Measurements from ENCODE around the gene TBX18.

TBX18 gene

DNA sequence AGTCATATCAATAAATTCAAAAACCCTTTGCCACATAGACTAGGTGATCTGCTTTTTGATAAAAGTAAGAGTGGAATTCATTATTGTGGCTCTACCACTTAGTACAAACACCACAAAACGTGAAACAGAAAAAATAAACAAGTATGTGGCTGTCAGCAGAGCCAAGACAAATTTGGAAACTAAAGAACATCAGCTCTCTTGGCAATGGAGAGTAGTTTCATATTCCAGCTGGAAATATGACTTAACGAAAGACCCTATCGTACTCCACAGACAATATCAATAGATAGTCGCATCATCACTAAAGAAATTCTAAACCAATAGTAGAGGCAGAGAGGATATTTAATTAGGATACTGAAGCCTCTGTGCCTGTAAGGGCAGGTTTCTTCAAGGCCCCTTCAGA, 20.8 kb downstream of the TBX18 start:
- no peak for DNase-seq

DNA sequence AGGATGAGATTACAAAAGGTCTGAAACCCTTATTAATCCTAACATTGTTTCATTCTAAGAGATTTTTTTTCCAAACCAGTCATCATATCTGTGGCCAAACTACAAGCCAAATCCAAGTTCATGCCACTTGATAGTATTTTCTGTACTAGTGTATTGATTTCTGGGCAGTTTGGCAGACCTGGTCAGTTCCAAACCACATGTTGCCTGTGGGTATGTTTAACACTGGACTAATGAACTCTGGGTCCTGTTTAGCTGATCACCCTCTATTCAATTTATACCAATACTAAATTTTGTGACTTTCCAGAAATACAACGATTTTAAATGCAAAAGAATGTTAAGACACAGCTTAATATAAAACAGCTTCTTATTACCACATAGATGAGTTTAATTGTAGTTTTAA, 24.0 kb downstream of the TBX18 start:
- no peak for DNase-seq

DNA sequence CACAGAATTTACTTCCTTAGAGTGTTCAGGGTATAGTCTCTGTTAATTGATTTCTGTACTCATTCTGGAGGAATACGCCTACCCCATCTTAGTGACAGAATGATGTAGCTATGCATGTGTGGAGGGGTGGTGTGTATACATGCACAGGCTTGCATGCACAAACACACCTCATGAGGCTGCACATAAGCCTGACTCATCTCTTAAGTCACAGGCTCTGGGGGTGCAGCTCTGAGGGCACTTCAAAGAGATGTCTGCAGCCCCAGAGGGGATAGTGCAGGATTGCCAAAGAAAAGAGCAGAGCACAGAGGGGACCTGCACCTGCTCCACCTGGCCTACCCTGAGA, 24.6 kb downstream of the TBX18 start:
- DNase-seq: no peak

DNA sequence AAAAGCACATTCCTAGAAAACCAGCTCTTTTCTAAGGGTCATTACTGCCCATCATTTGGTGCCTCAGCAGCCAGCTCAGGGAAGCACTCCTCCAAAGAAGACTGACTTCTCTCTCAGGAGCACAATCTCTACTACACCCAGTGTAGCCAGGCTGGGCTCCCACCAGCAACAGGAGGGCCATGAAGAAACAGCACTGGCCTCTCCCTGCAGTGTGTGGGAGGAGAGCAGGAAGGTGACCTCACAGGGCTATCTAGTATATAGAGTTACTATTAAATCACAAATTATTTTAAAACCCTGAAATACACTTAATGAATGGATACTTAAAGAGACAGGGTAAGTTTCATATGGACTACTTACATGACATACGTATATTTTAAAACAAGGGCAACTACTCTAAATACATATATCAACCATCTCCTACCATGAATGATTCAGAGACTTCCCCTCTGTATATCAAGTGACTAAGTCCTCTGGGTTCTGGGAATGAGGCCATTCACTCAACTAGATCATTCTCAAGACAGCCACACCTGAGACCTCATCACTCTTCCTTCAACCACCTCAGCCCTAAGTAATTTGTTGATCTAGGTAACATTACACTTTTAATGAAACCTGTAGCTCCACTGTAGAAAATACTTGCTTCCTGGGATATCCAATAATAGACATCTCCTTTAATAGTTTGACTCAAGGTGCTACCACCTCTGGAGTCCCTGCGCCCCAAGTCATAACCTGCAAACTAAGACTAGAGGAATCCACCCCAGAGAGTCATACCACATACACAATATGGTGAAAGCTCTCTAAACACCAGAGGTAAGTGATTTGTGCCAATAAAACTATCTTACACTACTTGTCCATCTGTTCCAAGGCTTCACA, 25.2 kb downstream of the TBX18 start:
- no peak for DNase-seq

DNA sequence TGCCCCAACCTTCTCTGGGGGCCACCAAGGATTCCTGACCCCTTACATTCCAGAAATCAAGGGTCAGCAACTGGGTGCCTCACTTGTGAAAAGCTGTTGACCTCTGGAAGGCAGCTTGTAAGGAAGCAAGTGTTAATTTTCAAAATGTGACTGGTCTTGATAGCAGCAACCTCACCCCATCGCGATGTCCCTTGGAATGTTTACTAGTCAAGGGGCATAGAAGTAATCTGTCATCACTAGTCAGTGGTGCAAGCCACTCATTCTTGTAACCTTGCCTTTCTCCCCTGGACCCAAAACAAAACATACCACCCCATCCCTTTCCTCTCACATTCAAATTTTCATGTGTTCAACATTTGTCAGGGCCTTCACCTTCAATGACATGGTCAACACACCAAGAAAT, 30.5 kb downstream of the TBX18 start:
- DNase-seq: no peak

DNA sequence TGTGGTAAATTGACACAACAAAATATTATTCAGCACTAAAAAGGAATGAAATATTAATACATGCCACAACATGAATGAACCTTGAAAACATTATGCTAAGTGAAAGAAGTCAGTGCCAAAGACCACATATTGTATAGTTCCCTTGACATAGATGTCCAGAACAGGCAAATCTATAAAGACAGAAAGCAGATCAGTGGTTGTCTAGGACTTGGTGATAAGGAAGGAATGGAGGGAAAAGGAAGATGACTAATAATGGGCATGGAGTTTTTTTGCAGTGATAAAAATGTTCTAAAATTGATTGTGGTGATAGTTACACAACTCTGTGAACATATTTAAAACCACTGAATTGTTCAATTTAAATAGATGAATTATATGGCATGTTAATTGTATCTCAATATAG, 32.5 kb downstream of the TBX18 start:
- DNase-seq: no peak

DNA sequence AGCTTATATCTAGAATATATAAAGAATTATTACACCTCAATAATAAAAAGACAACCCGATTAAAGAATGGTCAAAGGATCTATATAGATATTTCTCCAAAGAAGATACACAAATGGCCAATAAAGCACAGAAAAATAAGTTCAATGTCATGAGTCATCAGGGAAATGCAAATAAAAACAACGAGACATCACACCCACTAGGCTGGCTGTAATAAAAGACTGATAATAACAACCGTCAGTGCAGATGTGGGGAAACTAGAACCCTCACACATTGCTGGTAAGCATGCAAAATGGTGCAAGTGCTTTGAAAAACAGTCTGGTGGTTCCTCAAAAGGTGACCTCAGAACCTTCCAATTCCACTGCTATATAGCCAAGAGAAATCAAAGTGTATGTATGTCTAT, 33.0 kb downstream of the TBX18 start:
- DNase-seq: no peak

DNA sequence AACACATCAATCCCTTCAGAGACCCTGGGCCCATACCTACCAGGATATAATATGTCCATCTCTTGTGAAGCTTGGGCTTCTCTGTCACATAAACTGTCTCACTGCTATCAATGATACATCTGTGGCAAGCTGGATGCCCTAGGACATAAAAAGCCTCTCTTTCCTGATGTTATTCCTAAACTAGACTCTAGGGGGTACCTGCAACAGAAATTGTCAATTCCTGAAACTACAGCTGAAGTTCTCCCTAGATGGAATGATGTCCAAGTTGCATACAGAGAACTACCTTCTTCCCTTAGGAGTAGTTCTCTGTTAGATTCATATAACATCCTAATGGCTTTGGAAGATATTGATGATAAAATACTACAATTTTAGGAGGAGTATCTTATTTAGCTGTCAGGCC, 35.8 kb downstream of the TBX18 start:
- no peak for DNase-seq

DNA sequence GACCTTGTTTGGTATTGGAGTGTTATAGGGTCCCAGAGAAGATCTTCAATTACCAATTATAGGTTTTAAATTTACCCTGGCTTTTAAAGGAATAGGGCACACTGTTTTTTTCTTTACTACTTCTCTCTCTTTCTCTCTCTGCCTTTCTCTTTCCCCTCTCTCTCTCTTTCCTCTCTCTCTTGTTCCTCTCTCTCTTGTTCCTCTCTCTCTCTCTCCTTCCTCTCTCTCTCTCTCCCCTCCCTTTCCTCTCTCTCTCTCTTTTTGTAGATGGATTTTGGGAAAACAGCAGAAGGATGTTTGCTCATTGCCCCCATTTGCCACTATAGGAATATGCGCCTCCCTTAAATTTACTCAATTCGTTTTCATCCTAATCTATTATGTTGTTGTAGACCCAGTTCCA, 45.2 kb downstream of the TBX18 start:
- DNase-seq: no peak

DNA sequence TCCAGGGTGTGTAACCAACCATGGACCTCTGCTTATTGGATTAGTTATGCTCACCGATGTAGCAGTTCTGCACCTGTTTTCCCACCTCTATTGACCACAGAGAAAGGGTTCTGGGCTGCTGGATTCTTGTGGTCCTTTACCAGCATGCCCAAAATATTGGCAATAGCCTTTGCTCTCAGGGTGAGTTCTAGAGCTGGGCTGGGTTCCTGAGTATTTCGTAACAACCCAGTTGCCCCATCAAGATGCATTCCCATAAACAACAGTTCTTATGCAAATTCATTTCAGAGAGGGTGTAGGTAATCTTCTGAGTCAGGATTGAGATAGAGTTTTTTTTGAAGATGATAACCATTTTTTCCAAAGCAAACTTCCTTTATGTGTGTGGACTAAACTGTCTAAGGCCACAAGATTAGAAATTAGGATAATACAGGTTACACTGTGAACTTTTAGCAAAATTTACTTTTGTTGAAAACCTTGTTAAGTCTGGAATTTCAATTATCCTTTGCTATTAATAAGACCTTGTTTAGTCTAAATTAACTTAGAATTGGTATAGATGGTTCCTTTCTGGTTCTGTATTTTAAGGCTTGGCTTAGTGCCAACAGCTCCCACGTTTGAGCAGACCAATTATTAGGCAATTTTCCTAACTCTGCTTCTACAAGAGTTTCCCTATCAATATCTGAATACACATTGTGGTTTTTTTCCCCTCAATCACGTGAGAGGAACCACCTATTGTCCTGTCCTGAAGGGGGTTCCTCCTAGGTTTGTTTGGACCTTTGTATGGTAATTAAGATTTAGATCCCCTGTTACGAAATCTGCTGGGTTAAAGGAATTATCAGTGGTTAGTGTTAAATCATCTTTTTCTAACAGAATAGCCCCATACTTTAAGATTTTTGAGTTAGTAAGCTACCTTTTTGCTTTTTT, 46.1 kb downstream of the TBX18 start:
- no peak for DNase-seq

DNA sequence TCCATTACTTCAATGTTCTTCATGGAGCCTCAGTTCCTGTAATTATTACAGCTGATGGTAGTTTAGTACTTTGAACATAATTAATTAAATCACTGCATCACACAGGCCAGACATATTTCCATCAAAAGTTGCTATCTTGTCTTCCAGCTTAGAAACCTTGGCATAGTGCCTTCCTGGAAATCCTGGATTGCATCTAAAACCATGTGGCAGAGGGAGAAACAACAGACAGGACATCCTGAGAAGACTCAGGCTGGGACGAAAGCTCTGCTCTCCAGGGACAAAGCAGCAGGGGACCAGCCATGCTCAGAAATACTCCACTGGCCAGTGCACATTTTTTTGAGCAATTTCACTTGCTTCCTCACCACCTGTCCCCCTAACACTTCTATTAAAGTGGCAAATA, 55.3 kb downstream of the TBX18 start:
- no peak for DNase-seq

DNA sequence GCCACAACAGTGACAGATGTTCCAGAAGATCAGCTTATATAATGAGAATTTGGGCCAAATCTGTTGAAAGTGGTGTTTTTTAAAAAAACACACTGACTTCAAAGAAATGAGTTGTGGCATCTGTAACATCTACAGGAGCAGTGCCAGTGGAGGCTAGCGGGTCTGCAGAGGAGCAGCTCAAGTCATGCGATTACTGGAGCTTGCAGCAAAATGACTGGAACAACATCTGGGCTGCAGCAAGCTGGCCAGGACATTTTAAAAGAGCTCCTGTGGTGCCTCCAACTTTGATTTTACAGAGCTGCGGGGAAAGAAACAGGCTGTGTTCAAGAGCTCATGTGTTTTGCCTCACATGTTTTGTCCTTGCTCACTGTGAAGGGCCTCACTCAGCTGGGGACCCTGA, 57.2 kb downstream of the TBX18 start:
- DNase-seq: no peak

DNA sequence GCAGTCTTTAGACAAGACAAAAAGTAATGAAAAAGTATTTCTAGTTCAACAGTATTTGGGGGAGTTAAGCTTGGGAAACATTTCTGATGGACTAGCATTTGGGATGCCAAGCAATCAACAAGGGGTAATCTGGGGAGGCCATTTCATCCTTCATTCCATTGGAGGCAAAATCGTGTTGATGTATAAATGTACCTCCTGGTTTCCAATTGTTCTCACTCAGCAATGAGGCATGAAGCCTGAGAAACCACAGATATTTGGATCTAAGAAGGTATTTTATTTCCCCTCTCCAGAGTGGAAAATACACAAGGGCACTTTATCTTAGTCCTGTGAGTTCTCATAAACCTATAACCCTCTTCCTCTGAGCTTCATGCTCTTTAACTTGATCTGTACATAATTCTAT, 68.2 kb downstream of the TBX18 start:
- DNase-seq: no peak

DNA sequence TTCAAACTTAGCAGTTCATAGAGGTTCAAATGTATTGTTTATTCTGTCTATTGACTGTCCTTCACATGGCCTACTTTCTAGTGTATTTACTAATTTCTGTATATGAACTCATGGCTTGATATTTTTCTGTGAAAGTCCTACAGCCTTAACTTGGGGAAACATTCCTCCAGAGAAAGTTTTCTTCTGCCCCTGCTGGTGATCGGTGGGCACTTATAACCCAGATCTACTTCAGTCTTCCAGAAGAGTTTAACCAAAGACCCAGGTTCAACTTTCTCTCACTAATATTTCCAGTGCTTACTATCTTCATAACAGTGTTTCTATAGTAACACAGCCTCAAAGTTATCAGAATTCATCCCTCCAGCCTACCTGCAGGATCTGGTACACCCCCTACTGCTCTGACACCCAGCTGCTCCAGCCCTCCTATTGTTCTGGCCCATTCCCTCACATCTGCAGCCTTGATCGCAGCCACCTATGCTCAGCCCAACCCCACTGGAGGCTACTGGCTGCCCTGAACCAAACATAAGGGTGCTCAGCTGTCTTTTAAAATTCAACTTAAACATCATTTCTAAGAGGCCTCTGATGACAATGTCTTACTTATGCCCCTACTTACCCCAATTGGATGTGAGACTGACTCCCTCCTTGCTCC, 72.3 kb downstream of the TBX18 start:
- DNase-seq: no peak

DNA sequence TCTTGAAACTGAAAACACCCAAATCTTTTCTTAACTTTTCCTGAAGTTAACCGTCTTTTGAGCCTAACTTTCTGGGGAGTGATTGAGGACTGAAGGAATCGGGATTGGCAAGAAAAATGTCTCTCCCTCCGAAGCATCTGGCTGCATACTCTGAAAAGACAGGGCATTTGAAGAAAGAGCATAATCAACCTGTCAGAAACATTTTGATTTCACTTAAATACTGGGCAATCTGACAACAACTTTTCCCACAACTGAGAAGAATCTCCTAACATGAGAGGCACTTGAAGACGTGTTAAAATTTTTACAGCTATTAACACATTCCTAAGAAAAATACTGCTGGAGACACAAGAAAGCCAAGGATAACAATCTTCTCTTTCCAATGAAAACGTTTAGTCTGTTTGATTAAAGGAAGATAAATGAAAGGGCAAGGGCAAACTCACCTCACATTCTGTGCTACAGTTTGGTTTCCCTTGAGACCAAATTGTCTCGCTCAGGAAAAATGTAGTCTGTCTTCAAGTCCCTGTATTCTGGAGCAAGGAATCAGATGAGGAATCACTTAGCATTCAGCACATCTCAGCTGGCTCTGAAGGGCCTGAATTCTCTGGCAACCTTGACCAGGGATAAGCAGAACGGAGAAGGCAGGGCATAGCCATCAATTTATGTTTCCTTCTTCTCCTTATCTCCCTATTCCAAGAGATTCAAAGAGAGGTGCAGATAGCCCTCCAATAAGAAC, 76.1 kb downstream of the TBX18 start:
- no peak for DNase-seq

DNA sequence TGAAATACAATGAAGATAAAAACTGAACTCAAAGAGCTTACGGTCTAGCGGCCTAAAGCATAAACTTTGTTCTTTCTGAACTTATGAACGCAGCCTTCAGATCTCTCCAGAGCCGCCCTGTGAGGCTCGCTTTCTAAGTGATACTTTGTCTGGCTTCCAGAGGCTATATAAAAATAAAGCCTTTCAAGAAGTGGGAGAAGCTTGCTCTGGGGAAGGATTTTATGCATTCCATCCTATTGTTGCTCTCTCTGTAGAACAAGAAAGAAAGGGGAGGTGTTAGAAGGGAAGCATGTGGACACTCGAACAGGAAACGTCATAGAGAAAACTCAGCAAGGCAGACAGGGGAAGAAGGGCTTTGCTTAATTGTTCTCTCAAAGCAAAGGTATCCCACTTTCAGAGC, 77.0 kb downstream of the TBX18 start:
- DNase-seq: no peak

DNA sequence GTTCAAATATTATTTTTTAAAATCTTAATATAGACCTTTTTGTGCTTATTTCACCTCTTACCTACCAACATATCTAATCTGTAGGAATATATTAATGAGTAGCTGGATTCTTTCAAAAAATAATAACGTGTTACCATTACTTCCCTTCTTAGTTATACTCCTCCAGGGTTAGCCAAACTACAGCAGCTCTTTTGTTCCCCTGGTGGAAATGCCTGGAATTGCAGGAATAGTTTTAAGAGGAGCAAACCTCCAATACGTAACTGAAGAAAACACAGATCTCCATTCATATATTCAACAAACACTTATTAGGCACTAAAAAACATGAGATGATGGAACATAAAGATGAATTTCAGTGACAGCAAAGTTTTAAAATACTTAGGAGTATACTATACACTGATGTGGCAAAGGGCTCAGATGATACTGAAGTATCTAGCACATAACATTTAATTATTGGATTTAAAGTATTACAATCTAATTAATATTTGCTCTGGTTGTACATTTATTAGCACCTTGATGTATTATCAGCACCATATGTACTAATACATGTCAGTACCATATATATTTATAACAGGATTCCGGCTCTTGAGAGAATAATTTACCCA, 78.3 kb downstream of the TBX18 start:
- DNase-seq: no peak

DNA sequence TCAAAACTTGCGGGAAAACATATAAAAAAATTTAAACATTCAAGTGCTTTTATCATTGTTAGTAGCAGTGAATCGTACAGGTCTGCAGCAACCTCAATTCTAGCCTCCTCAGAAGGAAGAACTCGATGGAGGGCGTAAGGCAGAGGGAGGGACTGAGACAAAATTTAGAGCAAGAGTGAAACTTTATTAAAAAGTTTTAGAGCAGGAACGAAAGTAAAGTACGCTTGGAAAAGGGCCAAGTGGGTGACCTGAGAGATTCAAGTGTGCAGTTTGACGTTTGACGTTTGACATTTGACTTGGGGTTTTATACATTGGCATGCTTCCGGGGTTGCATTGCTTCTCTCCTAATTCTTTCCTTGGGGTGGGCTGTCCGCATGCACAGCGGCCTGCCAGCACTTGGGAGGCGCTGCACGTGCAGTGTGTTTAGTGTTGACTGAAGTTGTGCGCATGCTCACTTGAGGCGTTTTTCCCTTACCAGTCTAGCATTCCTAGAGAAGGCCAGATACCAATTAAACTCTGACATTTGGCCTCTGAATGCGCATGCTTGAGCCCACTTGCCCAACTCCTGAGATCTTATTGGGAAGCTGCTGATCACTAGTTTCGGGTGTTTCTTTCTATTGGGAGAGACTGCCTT, 82.6 kb downstream of the TBX18 start:
- DNase-seq: no peak

DNA sequence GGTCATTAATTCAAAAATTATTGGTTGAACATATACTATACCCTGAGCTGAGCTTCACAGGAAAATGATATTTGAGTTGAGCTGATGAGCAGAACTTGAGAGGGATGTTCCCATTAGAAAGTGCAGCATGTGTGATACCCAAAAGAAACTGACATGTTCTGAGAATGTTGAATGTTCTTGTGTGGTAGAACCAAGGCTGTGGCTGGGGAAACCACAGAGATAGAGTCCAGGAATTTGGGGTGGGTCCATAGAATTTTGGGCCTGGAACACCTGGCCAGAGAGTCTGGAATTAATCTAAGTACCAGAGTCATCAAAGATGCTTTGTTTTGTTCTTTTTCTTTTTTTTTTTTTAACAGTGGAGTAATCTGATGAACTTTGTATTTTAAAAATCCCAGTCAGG, 88.7 kb downstream of the TBX18 start:
- DNase-seq: no peak

DNA sequence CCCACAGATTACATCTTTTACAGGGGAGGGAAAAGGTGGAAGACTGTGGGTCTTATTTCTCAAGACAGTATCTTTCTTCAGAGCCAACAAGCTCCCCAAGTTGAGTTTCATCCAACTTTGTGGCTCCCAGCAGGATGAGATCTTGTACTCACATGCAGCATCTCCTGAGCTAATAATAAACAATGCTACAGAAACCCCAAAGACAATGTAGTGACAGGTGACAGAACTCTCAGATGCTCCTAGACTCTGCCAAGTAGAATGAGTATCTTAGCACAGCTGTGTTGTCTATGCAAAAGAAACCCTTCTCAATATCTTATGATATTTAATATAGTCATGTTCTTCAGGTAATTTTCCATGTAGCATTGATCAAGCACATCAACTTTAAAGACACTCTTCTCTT, 90.0 kb downstream of the TBX18 start:
- no peak for DNase-seq

DNA sequence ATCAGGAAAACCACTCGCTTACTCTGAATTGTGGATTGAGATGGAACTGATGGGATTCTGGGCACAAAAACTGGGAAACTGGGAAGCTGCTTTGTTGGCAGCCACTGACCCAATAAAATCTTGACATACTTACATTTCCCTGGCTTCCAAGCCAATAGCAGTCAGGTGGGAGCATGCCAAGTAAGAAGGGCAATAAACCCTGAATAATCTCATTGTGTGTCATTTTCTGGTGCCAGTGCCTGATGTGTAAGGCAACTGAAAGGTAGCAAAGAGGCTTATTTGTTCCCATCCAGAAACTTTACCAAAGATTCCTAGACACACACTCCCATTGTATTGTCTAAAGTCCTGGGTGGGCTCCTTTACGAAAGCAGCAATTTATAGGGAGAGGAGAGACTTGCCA, 93.2 kb downstream of the TBX18 start:
- no peak for DNase-seq

DNA sequence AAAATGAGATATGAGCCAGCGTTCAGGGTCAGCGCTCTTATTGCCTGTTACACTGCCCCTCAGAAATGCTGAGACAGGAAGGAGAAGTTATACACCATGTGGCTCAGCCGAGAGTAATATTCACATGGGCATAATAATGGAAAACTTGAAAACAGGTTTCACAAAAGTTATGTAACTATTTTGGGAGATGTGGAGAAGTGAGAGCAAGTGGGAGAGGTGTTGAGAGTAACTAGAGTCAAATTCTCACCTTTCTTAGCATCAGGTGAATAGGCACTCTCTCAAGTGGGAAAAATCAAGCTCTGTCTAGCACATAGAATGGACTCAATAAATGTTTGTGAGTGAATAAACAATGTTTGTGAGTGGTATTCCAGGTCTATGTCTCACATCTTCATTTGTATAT, 94.5 kb downstream of the TBX18 start:
- DNase-seq: no peak
